Measurements from ENCODE around the gene LIMS1.
"Not testable (repeated sequence)": the region's sequence is repeated elsewhere in the genome, so short reads cannot be mapped to it uniquely, and the experiment has no call there.

Gene LIMS1

DNA sequence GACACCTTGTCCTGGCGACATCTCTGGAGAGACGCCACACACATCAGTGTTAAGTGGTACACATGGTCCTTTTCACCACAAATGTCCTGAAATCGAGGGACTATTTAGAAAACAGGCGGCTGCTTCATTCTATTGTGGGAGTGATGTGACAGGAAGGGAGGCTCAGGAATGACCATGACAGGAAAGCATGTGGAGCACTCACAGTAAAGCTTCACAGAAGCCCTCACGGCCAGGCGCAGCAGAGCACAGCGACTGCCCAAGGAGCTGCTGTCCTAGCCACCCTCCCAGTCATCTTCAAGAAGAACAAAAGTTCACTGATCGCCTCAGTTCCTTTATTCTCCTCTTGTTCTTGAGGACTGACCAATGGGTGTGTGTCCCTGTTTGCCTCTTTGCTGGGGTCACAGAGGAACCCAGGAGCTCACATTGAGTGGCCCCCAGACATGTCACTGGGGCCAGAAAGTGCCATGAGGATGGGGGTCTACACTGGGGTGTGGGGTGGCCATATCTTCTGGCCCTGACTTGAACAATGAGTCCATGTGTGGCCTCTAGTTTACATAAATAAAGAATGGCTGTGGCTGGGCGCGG lies 100.4 kb downstream of the LIMS1 start:
- no peak for DNase-seq (ENCODE audit: low read depth, low spot score)

- no peak for DNase-seq (ENCODE audit: low read depth, low spot score)
Observed at GRCh38 chr2:108635630-108636354, 101.5 kb downstream of the LIMS1 start.

- no peak for DNase-seq (ENCODE audit: low read depth, low spot score)
Observed at GRCh38 chr2:108637304-108637669, 103.0 kb downstream of the LIMS1 start.

DNA sequence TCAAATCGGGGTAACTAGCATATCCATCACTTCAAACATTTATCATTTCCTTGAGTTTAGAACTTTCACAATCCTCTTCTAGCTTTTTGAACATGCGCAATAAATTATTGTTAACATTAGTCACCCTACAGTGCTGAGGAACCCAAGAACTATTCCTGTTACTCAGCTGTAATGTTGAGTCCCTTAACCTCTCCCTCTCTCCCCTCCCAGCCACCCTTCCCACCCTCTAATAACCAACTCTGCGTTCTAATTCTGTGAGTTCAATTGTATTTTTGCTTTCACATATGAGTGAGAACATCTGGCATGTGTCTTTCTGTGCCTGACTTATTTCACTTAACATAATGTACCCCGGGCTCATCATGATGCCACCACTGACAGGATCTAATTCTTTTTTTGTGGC lies 106.5 kb downstream of the LIMS1 start:
- DNase-seq (ENCODE audit: low read depth, low spot score): no peak

GRCh38 chr2:108641756-108642155 lies 107.5 kb downstream of the LIMS1 start:
- DNase-seq (ENCODE audit: low read depth, low spot score): no peak

DNA sequence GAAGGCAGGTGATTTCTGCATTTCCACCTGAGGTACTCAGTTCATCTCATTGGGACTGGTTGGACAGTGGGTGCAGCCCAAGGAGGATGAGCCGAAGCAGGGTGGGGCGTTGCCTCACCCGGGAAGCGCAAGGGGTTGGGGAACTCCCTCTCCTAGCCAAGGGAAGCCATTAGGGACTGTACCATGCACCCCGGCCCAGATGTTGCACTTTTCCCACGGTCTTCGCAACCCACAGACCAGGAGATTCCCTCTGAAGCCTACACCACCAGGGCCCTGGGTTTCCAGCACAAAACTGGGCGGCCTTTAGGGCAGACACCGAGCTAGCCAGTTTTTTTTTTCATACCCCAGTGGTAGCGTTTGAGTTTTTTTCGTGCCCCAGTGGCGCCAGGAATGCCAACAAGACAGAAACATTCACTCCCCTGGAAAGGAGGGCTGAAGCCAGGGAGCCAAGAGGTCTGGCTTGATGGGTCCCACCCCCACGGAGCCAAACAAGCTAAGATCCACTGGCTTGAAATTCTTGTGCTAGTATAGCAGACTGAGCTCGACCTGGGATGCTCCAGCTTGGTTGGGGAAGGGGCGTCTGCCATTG lies 109.1 kb downstream of the LIMS1 start:
- no peak for DNase-seq (ENCODE audit: low read depth, low spot score)

DNA sequence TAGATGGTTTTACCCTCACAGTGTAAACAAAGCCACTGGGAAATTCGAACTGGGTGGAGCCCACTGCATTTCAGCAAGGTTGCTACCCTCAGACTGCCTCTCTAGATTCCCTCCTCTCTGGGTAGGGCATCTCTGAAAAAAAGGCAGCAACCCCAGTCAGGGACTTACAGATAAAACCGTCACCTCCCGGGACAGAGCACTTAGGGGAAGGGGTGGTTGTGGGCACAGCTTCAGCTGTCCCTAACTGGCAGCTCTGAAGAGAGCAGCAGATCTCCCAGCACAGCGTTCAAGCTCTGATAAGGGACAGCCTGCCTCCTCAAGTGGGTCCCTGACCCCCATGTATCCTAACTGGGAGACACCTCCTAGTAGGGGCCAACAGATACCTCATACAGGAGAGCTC lies 109.6 kb downstream of the LIMS1 start:
- DNase-seq (ENCODE audit: low read depth, low spot score): not testable (repeated sequence)

DNA sequence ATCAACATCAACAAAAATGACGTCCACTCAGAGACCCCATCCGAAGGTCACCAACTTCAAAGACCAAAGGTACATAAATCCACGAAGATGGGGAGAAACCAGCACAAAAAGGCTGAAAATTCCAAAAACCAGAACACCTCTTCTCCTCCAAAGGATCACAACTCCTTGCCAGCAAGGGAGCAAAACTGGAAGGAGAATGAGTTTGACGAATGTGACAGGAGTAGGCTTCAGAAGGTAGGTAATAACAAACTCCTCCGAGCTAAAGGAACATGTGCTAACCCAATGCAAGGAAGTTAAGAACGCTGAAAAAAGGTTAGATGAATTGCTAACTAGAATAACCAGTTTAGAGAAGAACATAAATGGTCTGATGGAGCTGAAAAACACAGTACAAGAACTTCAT lies 110.2 kb downstream of the LIMS1 start:
- DNase-seq (ENCODE audit: low read depth, low spot score): not testable (repeated sequence)

GRCh38 chr2:108648796-108649195 lies 114.5 kb downstream of the LIMS1 start:
- not testable (repeated sequence) for DNase-seq (ENCODE audit: low read depth, low spot score)

GRCh38 chr2:108650465-108650864 lies 116.2 kb downstream of the LIMS1 start:
- not testable (repeated sequence) for DNase-seq (ENCODE audit: low read depth, low spot score)

GRCh38 chr2:108651468-108651867 lies 117.2 kb downstream of the LIMS1 start:
- DNase-seq (ENCODE audit: low read depth, low spot score): not testable (repeated sequence)

DNA sequence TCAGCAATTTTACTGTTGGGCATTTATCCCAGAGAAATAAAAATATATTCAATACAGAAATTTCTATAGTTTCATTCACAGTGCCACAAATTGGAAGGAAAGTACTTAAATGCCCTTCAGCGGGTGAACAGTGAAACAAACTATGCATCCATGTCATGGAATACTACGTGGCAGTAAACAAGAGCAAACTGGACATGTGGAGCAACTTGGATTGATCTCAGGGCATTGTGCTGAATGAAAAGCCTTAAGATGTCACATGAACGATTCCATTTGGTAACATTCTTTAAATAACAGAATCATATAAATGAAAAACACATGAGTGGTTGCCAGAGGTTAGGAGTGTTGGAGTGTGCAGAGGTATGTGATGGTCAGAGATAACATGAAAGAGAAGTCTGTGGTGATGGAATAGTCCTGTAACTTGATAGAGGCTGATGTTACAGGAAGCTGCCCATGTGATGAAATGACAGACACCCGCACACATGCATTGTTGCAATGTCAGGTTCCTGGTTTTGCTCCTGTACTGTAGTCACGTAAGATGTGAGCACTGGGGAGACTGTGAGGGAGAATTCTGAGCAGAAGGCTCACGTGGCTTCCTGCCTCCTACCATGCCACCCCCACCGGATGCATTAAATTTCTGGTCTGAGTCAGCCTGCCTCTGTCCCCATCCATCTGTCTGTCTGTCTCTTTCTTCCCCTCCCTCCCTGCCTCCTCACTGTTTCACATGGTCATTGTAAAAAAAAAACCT lies 118.1 kb downstream of the LIMS1 start:
- DNase-seq (ENCODE audit: low read depth, low spot score): not testable (repeated sequence)

GRCh38 chr2:108653425-108653824 lies 119.2 kb downstream of the LIMS1 start:
- DNase-seq (ENCODE audit: low read depth, low spot score): not testable (repeated sequence)

GRCh38 chr2:108653849-108654248 lies 119.6 kb downstream of the LIMS1 start:
- DNase-seq (ENCODE audit: low read depth, low spot score): not testable (repeated sequence)

DNA sequence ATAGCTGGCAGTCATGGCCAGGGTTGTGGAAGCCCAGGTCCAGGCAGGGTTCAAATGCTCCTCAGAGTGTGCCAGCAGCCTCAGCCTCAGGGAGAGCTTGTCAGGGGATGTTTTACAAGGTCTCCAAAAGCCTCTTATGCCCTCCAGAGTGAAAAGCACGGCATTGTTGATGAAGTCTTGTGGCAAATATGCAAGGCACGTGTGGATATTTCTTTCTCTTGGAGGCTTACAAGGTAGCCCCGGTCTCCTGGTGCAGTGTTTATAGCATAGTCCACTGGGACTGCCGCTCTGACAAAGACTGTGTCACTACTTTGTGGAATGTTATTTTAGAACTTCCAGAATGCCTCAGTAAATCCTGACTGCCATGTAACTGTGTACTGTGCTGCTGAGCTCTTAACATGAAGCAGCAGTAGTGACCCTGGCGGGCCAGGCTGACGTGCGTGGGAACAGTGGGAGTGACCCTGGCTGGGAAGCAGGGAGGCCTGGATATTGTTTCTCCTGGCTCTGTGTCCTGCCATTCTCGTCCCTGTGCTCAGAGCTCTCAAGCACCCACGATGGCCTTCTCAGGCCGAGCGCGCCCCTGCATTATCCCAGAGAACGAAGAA lies 120.4 kb downstream of the LIMS1 start:
- DNase-seq (ENCODE audit: low read depth, low spot score): not testable (repeated sequence)

DNA sequence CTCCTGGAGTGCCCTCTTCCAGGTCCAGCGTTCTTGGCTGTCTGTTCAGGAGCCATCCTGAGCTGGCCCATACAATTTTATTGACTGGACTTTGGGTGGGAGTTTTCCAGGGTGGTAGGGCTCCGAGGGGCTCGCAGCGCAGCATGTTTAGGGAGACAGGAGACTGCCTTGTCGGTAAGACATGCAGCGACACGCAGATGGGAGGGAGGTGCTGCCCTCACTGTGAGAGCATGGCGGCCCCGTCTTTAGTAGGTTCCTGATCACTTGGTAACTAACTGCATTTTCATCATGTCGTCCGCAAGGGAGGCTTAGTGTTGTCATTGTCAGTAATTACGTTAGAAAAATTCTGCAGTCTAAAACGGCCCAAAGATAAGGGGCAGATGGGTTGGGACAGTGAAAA lies 121.0 kb downstream of the LIMS1 start:
- DNase-seq (ENCODE audit: low read depth, low spot score): not testable (repeated sequence)

DNA sequence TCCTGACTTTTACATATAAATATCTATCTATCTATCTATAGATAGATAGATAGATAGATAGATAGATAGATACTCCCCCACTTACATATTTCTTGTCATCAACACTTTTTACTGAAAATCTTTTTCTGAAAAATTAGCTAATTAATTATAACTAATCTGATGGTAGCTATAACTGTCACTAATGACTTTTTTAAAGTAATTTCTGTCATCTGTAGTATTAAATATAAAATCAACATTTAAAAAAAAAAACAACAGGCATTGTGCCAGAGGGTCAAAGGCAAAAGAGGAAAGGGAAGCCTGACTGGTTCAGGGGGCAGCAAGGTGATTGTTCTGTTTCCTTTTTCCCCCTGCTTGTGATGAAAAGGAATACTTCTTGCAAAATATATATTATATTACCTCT lies 122.0 kb downstream of the LIMS1 start:
- not testable (repeated sequence) for DNase-seq (ENCODE audit: low read depth, low spot score)

DNA sequence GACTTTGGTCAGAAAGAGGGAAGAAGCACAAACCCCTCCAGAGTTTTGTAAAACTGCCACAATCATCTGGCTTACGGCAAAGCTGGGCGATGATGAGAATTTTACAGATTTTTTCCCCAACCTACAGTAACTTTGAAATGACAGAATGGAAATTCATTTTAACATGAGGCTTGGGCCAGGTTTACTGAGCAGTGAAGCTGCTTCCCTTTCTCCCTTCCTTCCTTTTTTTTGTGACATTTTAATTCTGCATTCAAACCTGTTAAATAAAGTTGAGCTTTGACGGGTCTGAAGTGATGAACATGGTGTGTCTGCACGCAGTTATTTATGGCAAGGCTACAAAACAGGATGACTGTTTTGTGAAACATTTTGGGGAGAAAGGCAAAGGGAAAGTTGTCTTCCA lies 123.2 kb downstream of the LIMS1 start:
- DNase-seq (ENCODE audit: low read depth, low spot score): not testable (repeated sequence)

GRCh38 chr2:108658553-108658952 lies 124.3 kb downstream of the LIMS1 start:
- DNase-seq (ENCODE audit: low read depth, low spot score): not testable (repeated sequence)

- DNase-seq (ENCODE audit: low read depth, low spot score): not testable (repeated sequence)
Observed at GRCh38 chr2:108661493-108661892, 127.2 kb downstream of the LIMS1 start.

- not testable (repeated sequence) for DNase-seq (ENCODE audit: low read depth, low spot score)
Observed at GRCh38 chr2:108662207-108662612, 127.9 kb downstream of the LIMS1 start.

- not testable (repeated sequence) for DNase-seq (ENCODE audit: low read depth, low spot score)
Observed at GRCh38 chr2:108663346-108663745, 129.1 kb downstream of the LIMS1 start.

All from activated naive CD8-positive, alpha-beta T cell treated with anti-CD3 and anti-CD28 coated beads, Interleukin-2, amount 50 U/mL, for 16 hours (primary cell).